ENCODE results near the gene BMP10.
A peak's percentile ranks its signal among the peaks of the same experiment; 100 is the strongest.

The BMP10 gene

GRCh38 chr2:68857202-68857845 lies 13.9 kb downstream of the BMP10 start:
- DNase-seq (ENCODE audit: low read depth in 1 of 2, low spot score in 1 of 2): no peak
- in situ Hi-C loops (cut with HindIII; ENCODE audit: low pct_unique_long_range_greater_than_20kb, low sequenced_read_pairs): no loop called here
- no peak for TF ChIP-seq JUND (IDR thresholded peaks at IDR 0.05; ENCODE audit: low read depth)

GRCh38 chr2:68855550-68855949 lies 15.6 kb downstream of the BMP10 start:
- in situ Hi-C loops (cut with HindIII; ENCODE audit: low pct_unique_long_range_greater_than_20kb, low sequenced_read_pairs): no loop called here
- no peak for DNase-seq (ENCODE audit: low read depth in 1 of 2, low spot score in 1 of 2)
- TF ChIP-seq JUND (IDR thresholded peaks at IDR 0.05; ENCODE audit: low read depth): no peak

- in situ Hi-C loops (cut with HindIII; ENCODE audit: low pct_unique_long_range_greater_than_20kb, low sequenced_read_pairs): no loop called here
- no peak for DNase-seq (ENCODE audit: low read depth in 1 of 2, low spot score in 1 of 2)
- no peak for TF ChIP-seq JUND (IDR thresholded peaks at IDR 0.05; ENCODE audit: low read depth)
Observed at GRCh38 chr2:68854476-68854875, 16.7 kb downstream of the BMP10 start.

- DNase-seq (ENCODE audit: low read depth in 1 of 2, low spot score in 1 of 2): no peak
- in situ Hi-C loops (cut with HindIII; ENCODE audit: low pct_unique_long_range_greater_than_20kb, low sequenced_read_pairs): no loop called here
- TF ChIP-seq JUND (IDR thresholded peaks at IDR 0.05; ENCODE audit: low read depth): no peak
Observed at GRCh38 chr2:68853915-68854314, 17.3 kb downstream of the BMP10 start.

- no peak for TF ChIP-seq JUND (IDR thresholded peaks at IDR 0.05; ENCODE audit: low read depth)
- DNase-seq (ENCODE audit: low read depth in 1 of 2, low spot score in 1 of 2): no peak
- in situ Hi-C loops (cut with HindIII; ENCODE audit: low pct_unique_long_range_greater_than_20kb, low sequenced_read_pairs): no loop called here
Observed at GRCh38 chr2:68853035-68853434, 18.2 kb downstream of the BMP10 start.

- no peak for DNase-seq (ENCODE audit: low read depth in 1 of 2, low spot score in 1 of 2)
- in situ Hi-C loops (cut with HindIII; ENCODE audit: low pct_unique_long_range_greater_than_20kb, low sequenced_read_pairs): no loop called here
Observed at GRCh38 chr2:68850524-68850923, 20.7 kb downstream of the BMP10 start.

GRCh38 chr2:68849579-68850030 lies 21.6 kb downstream of the BMP10 start:
- in situ Hi-C loops (cut with HindIII; ENCODE audit: low pct_unique_long_range_greater_than_20kb, low sequenced_read_pairs): no loop called here
- DNase-seq (ENCODE audit: low read depth in 1 of 2, low spot score in 1 of 2): no peak
- TF ChIP-seq JUND (IDR thresholded peaks at IDR 0.05; ENCODE audit: low read depth): no peak

More at GRCh38 chr2:68850524-68850923, 20.7 kb downstream of the BMP10 start:
- no peak for TF ChIP-seq JUND (IDR thresholded peaks at IDR 0.05; ENCODE audit: low read depth)

GRCh38 chr2:68847751-68848150 lies 23.4 kb downstream of the BMP10 start:
- in situ Hi-C loops (cut with HindIII; ENCODE audit: low pct_unique_long_range_greater_than_20kb, low sequenced_read_pairs): no loop called here
- TF ChIP-seq JUND (IDR thresholded peaks at IDR 0.05; ENCODE audit: low read depth): no peak
- no peak for DNase-seq (ENCODE audit: low read depth in 1 of 2, low spot score in 1 of 2)

- no peak for DNase-seq (ENCODE audit: low read depth in 1 of 2, low spot score in 1 of 2)
- TF ChIP-seq JUND (IDR thresholded peaks at IDR 0.05; ENCODE audit: low read depth): no peak
- in situ Hi-C loops (cut with HindIII; ENCODE audit: low pct_unique_long_range_greater_than_20kb, low sequenced_read_pairs): no loop called here
Observed at GRCh38 chr2:68846091-68846490, 25.1 kb downstream of the BMP10 start.

- in situ Hi-C loops (cut with HindIII; ENCODE audit: low pct_unique_long_range_greater_than_20kb, low sequenced_read_pairs): no loop called here
- no peak for DNase-seq (ENCODE audit: low read depth in 1 of 2, low spot score in 1 of 2)
- TF ChIP-seq JUND (IDR thresholded peaks at IDR 0.05; ENCODE audit: low read depth): no peak
Observed at GRCh38 chr2:68845043-68845442, 26.2 kb downstream of the BMP10 start.

- in situ Hi-C loops (cut with HindIII; ENCODE audit: low pct_unique_long_range_greater_than_20kb, low sequenced_read_pairs): no loop called here
- peak in 1 of 2 experiments; percentile 3 for DNase-seq (ENCODE audit: low read depth in 1 of 2, low spot score in 1 of 2)
- TF ChIP-seq JUND (IDR thresholded peaks at IDR 0.05; ENCODE audit: low read depth): no peak
Observed at GRCh38 chr2:68839260-68839833, 31.9 kb downstream of the BMP10 start.

- no peak for DNase-seq (ENCODE audit: low read depth in 1 of 2, low spot score in 1 of 2)
- in situ Hi-C loops (cut with HindIII; ENCODE audit: low pct_unique_long_range_greater_than_20kb, low sequenced_read_pairs): no loop called here
- TF ChIP-seq JUND (IDR thresholded peaks at IDR 0.05; ENCODE audit: low read depth): no peak
Observed at GRCh38 chr2:68838641-68839040, 32.6 kb downstream of the BMP10 start.

- in situ Hi-C loops (cut with HindIII; ENCODE audit: low pct_unique_long_range_greater_than_20kb, low sequenced_read_pairs): no loop called here
- no peak for TF ChIP-seq JUND (IDR thresholded peaks at IDR 0.05; ENCODE audit: low read depth)
- peak in 1 of 2 experiments; percentile 5 for DNase-seq (ENCODE audit: low read depth in 1 of 2, low spot score in 1 of 2)
Observed at GRCh38 chr2:68837861-68838341, 33.3 kb downstream of the BMP10 start.
